PFSK-1 (cell line): Measurements from ENCODE around the gene DGKB.

Experiments used
- FOXP2 ChIP-seq: optimal IDR thresholded peaks from 2 replicates; pipeline ENCODE3; 2011; ENCODE audit warnings: borderline replicate concordance, control low read depth, inconsistent platforms; ENCODE audit not compliant: insufficient read depth; ENCODE audit errors: extremely low read length, extremely low read depth
- POLR2AphosphoS5 ChIP-seq: IDR thresholded peaks from 2 replicates; pipeline ENCODE4 v1.6.1; 2012; ENCODE audit warnings: low read depth, mild to moderate bottlenecking, control low read depth, low read length, moderate library complexity
- REST ChIP-seq, 2 experiments: IDR thresholded peaks; 2 replicates each; pipeline versions ENCODE4 v1.6.1 to v1.8.0; 2011 to 2012; ENCODE audit warnings: low read depth in 2 of 2, low read length in 2 of 2, control low read depth in 1 of 2, inconsistent platforms in 1 of 2, mild to moderate bottlenecking in 1 of 2, moderate library complexity in 1 of 2; ENCODE audit not compliant: insufficient read depth in 1 of 2
- SIN3A ChIP-seq: IDR thresholded peaks from 2 replicates; pipeline ENCODE4 v1.6.1; 2012; ENCODE audit warnings: mild to moderate bottlenecking, low read length, moderate library complexity, borderline replicate concordance; ENCODE audit not compliant: insufficient read depth
- TAF1 ChIP-seq: IDR thresholded peaks from 2 replicates; pipeline ENCODE4 v1.6.1; 2012; ENCODE audit warnings: low read length, control low read depth, borderline replicate concordance; ENCODE audit not compliant: insufficient read depth

DGKB gene

GRCh38 chr7:14769261-14769660 is 133.3 kb downstream of the DGKB start:
- no peak for TF ChIP-seq REST (IDR thresholded peaks at IDR 0.05; ENCODE audit: insufficient read depth in 1 of 2, low read depth in 2 of 2, low read length in 2 of 2)
- no peak for TF ChIP-seq FOXP2
- no peak for TF ChIP-seq SIN3A
- TF ChIP-seq POLR2AphosphoS5 = no peak
- TF ChIP-seq TAF1 = no peak

GRCh38 chr7:14767716-14768425 is 134.7 kb downstream of the DGKB start:
- no peak for TF ChIP-seq SIN3A
- no peak for TF ChIP-seq TAF1
- TF ChIP-seq FOXP2 = no peak
- TF ChIP-seq POLR2AphosphoS5 = no peak
- TF ChIP-seq REST (IDR thresholded peaks at IDR 0.05; ENCODE audit: insufficient read depth in 1 of 2, low read depth in 2 of 2, low read length in 2 of 2) = no peak

- TF ChIP-seq FOXP2 (no peak), POLR2AphosphoS5 (no peak), TAF1 (no peak), REST (IDR thresholded peaks at IDR 0.05; ENCODE audit: insufficient read depth in 1 of 2, low read depth in 2 of 2, low read length in 2 of 2) (no peak), SIN3A (no peak)
These were observed 135.8 kb downstream of the DGKB start for GRCh38 chr7:14766747-14767146.

DNA sequence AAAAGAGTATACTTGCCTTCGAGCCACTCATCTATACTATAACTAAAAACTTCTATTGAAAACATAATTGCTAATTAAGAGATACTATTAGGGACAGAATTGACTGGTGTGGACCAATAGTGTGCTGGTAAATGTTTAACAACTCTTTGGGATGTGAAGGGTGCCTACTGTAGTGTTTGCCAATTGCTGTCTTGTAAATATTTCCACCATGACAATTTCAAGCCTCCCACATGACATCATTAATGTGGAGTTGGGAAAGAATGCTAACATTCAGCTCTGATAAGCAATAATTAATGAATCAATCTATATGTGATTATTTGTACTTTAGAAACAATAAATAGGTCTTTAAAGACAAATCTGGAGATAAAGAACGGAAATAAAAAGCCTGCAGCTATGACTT is 136.8 kb downstream of the DGKB start:
- TF ChIP-seq FOXP2 (no peak), SIN3A (no peak), REST (IDR thresholded peaks at IDR 0.05; ENCODE audit: insufficient read depth in 1 of 2, low read depth in 2 of 2, low read length in 2 of 2) (no peak), TAF1 (no peak), POLR2AphosphoS5 (no peak)

GRCh38 chr7:14762561-14762960 is 140.0 kb downstream of the DGKB start:
- no peak for TF ChIP-seq POLR2AphosphoS5
- no peak for TF ChIP-seq SIN3A
- TF ChIP-seq REST (IDR thresholded peaks at IDR 0.05; ENCODE audit: insufficient read depth in 1 of 2, low read depth in 2 of 2, low read length in 2 of 2) = no peak
- no peak for TF ChIP-seq FOXP2
- no peak for TF ChIP-seq TAF1
